ENCODE results near the gene PDPN. TPM values are rescaled to one million over a fixed set of nuclear protein-coding genes. Genes with fewer than 3 reads are reported as not detected.

Gene PDPN
- total RNA-seq, 4 donors from 2014 or later, result 29.9 to 182 (median 70.1) TPM

GRCh38 chr1:13595411-13595810 lies 11.8 kb downstream of the PDPN start:
- no peak for ATAC-seq (ENCODE audit: low FRiP score)
- TF ChIP-seq CTCF (IDR thresholded peaks at IDR 0.05), result no peak
- DNase-seq (ENCODE audit: low spot score), result no peak

- DNase-seq (ENCODE audit: low spot score), result no peak
- TF ChIP-seq CTCF (IDR thresholded peaks at IDR 0.05), result no peak
- ATAC-seq (ENCODE audit: low FRiP score), result no peak
Measured at GRCh38 chr1:13597166-13597565, 13.5 kb downstream of the PDPN start.

- no peak for TF ChIP-seq CTCF (IDR thresholded peaks at IDR 0.05)
- no peak for ATAC-seq (ENCODE audit: low FRiP score)
- no peak for DNase-seq (ENCODE audit: low spot score)
Measured at GRCh38 chr1:13600762-13601453, 17.3 kb downstream of the PDPN start.

GRCh38 chr1:13604176-13604575 lies 20.5 kb downstream of the PDPN start:
- no peak for TF ChIP-seq CTCF (IDR thresholded peaks at IDR 0.05)
- DNase-seq (ENCODE audit: low spot score) (no peak), ATAC-seq (ENCODE audit: low FRiP score) (no peak)

DNA sequence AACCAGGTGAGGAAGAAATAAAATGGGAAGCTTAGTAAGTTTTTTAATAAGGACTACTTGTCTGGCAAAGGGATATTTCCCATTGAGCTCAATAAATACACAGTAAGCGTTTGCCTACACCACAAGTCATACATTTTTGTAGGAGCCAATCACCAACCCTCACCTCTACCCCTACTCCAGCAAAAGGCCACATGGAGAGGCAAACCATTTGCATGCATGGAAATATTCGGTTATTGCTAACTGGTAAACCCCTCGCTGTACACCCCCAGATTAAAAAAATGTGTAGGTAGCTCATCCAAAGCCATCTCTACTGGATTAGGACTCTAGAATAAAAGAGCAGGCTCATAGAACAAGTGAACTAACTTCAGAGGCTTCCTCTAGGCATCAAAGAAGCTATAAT lies 21.1 kb downstream of the PDPN start:
- no peak for DNase-seq (ENCODE audit: low spot score)
- no peak for TF ChIP-seq CTCF (IDR thresholded peaks at IDR 0.05)
- no peak for ATAC-seq (ENCODE audit: low FRiP score)

GRCh38 chr1:13605159-13605558 lies 21.5 kb downstream of the PDPN start:
- DNase-seq (ENCODE audit: low spot score), result no peak
- TF ChIP-seq CTCF (IDR thresholded peaks at IDR 0.05), result no peak
- ATAC-seq (ENCODE audit: low FRiP score), result peak; percentile 90

DNA sequence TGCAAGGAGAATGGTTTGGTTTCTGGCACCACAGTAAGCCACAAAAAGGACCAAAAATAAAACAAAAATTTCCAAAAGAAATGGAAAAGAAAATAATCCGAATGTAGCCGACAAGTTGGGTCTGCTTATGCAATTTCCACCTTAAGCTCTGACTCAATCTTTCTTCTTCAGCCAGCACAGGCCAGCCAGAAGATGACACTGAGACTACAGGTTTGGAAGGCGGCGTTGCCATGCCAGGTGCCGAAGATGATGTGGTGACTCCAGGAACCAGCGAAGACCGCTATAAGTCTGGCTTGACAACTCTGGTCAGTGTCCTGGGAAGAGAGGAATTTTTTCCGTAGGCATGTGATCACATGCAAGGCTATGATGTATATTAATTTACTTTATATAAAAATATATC lies 23.4 kb downstream of the PDPN start:
- no peak for ATAC-seq (ENCODE audit: low FRiP score)
- no peak for TF ChIP-seq CTCF (IDR thresholded peaks at IDR 0.05)
- DNase-seq (ENCODE audit: low spot score), result no peak
